Stimulated activated CD4-positive, alpha-beta T cell treated with anti-CD3 and anti-CD28 coated beads, TNF-alpha, amount 100 ng/mL, for 1 hour (primary cell): ENCODE results near the gene GDPD5.

Source experiments
- DNase-seq, 3 donors: peaks; one replicate each; pipeline ENCODE4 v3.0.0-alpha.2; 2020; ENCODE audit warnings: low read depth in 3 of 3, low spot score in 1 of 3

GDPD5 gene

GRCh38 chr11:75558939-75559843, 33.5 kb upstream of the GDPD5 start:
- DNase-seq, result no peak

DNA sequence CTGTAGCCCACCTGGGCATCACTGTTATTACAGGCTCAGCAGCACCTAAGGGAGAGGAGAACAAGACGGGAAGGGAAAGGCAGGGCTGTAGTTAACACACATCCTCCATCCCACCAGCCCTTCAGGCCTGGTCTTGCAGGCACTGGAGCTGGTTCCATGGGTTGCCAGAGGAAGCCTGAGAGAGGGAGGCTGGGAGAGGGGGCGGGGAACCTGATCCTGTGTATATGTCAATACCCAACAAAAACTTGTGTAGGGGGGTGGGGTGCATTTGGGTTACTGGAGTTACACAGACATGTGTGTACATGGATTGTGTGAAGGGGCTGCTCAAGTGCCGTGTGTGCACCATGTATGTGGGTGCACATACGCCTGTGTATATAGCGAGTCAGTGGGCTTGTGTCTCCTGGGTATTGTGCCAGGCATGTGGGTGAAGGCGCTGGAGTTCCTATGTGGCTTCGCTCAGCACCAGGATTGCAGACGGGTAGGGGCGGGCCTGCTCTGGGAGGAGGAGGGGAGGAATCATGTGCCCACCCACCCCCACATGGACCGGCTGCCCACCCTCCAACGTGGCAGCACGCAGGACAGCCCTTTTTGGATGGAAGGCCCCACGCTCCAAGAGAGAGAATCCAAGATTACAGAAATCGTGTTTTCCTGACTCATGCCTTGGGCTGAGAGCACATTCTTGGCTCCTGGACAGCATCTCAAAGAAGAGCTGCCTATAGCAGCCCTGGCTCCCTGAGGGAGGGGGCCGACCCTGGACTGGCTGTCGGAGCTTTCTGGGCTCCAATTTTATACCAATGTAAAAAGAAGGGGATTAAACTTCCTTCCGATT, 32.1 kb upstream of the GDPD5 start:
- DNase-seq, result no peak

DNA sequence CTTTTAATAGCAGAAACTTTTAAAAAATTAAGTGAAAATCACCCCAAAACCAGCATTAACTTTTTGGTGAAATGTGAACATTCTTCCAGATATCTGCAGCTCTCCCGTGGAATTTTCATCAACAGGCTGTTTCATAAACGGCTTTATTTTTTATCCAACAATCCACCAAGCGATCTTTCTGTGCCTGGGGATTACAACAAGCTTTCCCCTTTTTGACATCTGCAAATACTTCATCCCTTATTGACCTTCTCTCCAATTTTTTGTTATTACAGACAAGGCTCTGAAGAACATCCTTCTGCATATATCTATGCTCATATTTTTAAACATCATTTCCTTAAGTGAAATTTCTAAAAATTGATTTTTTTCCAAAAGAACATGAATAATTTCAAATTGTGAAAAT, 30.5 kb upstream of the GDPD5 start:
- no peak for DNase-seq

- no peak for DNase-seq
Observed at GRCh38 chr11:75555079-75555811, 29.5 kb upstream of the GDPD5 start.

GRCh38 chr11:75554258-75555022, 28.7 kb upstream of the GDPD5 start:
- DNase-seq, result no peak

DNA sequence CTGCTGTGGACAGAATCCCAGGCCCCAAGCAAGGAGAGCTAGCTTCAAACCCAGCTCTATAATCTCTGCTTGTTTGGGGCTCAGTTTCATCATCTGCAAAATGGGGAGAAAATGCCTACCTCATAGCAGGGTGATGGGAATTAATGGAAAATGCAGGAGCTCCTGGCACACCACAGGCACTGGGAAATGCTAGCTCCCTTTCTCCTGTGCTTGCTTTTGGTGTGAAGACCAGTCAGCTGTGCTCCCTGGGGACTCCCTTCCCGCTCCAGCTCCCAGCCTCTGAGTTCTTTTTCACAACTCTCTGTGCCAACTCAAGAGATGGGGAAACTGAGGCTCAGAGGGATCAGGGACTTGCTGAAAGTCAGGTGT, 28.1 kb upstream of the GDPD5 start:
- no peak for DNase-seq

DNA sequence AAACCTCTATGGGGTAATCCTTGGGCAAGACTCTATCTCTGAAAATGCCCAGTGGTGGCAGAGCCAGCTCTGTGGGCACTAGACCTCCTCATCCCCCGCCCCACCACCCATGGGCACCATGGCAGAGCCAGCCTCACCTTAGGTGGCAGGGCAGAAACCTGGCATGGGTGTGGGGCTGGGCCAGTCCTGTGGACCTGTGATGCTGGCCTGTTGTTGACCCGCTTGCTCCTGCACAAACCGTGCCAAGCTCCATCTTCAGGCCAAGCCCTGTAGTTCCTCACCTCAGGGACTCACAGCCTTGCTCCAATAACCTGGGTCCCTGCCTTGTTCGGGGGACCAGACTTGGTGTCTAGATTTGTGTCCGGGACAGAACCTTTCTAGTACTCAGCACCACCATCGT, 27.4 kb upstream of the GDPD5 start:
- no peak for DNase-seq

- no peak for DNase-seq
Observed at GRCh38 chr11:75549370-75549958, 23.7 kb upstream of the GDPD5 start.

DNA sequence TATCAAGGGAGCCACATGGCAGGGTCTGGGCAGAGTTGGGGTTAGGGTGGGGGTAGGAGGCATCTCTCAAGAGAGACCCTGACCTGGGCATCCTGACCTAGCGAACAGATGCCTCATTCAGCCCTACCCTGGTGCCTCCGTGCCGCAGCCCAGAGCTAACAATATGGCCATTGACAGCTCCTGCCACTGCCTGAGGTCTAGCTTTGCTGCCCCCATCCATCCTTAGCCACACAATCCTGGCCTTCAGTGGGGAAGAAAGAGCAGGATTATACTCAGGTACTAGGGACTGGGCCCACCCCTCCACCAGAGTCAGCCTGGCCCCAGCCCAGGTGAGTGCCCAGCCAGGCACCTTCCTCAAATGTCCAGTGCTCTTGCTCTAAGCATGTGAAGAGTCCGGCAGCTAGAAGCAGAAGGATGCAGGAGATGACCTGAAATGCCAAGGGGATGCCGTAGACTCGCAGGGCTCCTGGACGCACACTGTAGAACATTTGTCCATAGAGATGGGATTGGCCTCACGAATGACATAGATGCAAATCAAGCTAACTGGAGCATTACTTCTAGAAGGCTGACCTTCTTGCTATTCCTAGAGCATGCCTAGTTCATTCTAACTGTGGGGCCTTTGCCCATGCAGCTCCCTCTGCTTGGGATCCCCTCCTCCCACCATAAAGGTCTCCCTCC, 23.0 kb upstream of the GDPD5 start:
- DNase-seq, result no peak

GRCh38 chr11:75547617-75548058, 21.9 kb upstream of the GDPD5 start:
- DNase-seq, result no peak

GRCh38 chr11:75547177-75547576, 21.4 kb upstream of the GDPD5 start:
- DNase-seq, result no peak

DNA sequence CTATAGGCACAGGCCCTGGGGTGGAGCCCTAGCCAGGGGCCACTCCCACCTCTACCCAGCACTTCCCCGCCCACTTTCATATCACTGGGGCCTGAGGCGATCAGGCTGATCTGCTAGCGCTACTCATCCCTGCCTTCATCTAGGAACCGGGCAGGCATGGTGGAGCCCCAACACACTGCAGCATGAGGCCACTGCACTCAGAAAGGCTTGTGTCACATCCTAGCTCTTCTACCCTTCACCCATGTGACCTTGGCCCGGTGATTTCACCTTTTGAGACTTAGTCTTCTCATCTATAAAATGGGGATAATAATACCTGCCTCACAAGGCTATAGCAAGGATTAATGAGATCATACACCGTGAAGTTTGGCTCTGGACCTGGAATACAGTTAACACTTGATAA, 18.1 kb upstream of the GDPD5 start:
- no peak for DNase-seq

DNA sequence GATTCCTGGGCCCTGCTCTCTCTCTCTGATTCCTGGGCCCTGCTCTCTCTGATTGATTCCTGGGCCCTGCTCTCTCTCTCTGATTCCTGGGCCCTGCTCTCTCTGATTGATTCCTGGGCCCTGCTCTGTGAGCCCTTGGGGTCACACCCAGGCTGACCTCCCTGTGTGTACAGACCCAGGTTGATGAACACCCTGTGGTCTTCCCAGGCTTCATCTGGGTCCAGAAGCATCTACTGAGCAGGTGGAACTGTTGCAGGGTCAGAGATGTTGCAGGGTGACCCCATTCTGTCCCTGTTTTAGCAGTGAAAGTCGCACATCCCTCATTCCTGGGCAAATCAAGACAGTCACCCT, 16.3 kb upstream of the GDPD5 start:
- DNase-seq, result no peak

- DNase-seq, result no peak
Observed at GRCh38 chr11:75541193-75542087, 15.7 kb upstream of the GDPD5 start.

GRCh38 chr11:75539459-75540334, 14.0 kb upstream of the GDPD5 start:
- DNase-seq, result no peak

DNA sequence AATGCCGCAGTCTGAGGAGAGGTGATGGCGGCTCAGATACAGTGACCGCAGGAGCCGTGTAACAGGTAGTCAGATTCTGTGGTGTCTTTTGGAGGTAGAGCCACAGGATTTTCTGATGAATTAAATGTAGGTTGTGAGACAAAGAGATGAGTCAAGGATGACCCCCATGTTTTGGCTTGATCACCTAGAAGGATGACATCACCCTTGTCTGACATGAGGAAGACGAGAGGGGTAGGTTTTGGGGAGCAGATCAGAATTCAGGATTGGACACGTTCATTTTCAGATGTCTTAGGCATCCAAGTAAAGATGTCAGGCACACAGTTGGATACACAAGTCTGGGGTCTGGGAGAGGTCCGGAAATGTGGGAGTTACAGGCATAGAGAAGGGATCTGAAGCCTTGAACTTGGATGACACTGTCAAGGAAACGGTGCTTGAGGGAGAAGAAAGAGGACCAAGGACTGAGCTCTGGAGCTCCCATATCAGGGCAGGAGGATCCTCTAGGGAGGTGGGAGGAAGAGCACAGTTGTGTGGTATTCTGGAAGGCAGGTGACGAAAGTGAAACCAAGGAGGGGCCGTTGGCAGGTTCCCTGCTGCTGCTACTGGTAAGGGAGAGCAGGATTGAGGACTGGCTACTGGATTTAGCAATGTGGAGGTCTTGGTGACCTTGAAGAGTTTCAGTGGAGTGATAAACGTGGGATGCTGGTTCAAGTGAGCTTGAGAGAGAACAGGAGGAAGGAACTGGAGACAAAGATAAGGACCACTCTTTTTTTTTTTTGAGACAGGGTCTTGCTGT, 12.6 kb upstream of the GDPD5 start:
- DNase-seq, result no peak

- no peak for DNase-seq
Observed at GRCh38 chr11:75537740-75538139, 12.0 kb upstream of the GDPD5 start.
